Smooth muscle cell (in vitro differentiated cells): Measurements from ENCODE around the gene ACYP1. TPM values are rescaled to one million over a fixed set of nuclear protein-coding genes. Genes with fewer than 3 reads are reported as not detected.

Experiments
- DNase-seq: peaks from one replicate; lab custom pipeline; 2025; ENCODE audit not compliant: unreplicated experiment; lab: John Stamatoyannopoulos, UW
- H2AFZ ChIP-seq: fragments of 200-600 bp; sonication (generic); 2 replicates; pipeline ENCODE4 v1.6.0; 2016; ENCODE audit warnings: antibody characterized with exemption, low read depth, mild to moderate bottlenecking
- H3F3A ChIP-seq: fragments of 200-600 bp; sonication (generic); 2 replicates; pipeline ENCODE4 v1.6.0; 2017; ENCODE audit warnings: antibody characterized with exemption, low read depth
- H3K27ac ChIP-seq: fragments of 200-600 bp; sonication (generic); 2 replicates; pipeline ENCODE4 v1.5.1; 2016; ENCODE audit warnings: low read depth, mild to moderate bottlenecking
- H3K27me3 ChIP-seq: fragments of 200-600 bp; sonication (generic); 2 replicates; pipeline ENCODE4 v1.6.1; 2016; ENCODE audit warnings: low read depth, mild to moderate bottlenecking
- H3K36me3 ChIP-seq: fragments of 200-600 bp; sonication (generic); 2 replicates; pipeline ENCODE4 v1.5.1; 2016; ENCODE audit warnings: low read depth
- H3K4me1 ChIP-seq: fragments of 200-600 bp; sonication (generic); 2 replicates; pipeline ENCODE4 v1.5.1; 2016; ENCODE audit warnings: low read depth
- H3K4me2 ChIP-seq: fragments of 200-600 bp; sonication (generic); 2 replicates; pipeline ENCODE4 v1.6.0; 2016; ENCODE audit warnings: mild to moderate bottlenecking
- H3K4me3 ChIP-seq: fragments of 200-600 bp; sonication (generic); 2 replicates; pipeline ENCODE4 v1.5.1; 2016; ENCODE audit warnings: mild to moderate bottlenecking
- H3K79me2 ChIP-seq: fragments of 200-600 bp; sonication (generic); 2 replicates; pipeline ENCODE4 v1.6.0; 2016; ENCODE audit warnings: low read depth, mild to moderate bottlenecking
- H3K9ac ChIP-seq: fragments of 200-600 bp; sonication (generic); 2 replicates; pipeline ENCODE4 v1.6.0; 2016; ENCODE audit warnings: low read depth
- H3K9me3 ChIP-seq: fragments of 200-600 bp; sonication (generic); replicated peaks from 2 replicates; pipeline ENCODE4 v1.5.1; 2016; ENCODE audit warnings: low read depth
- H4K20me1 ChIP-seq: fragments of 200-600 bp; sonication (generic); 2 replicates; pipeline ENCODE4 v1.6.0; 2016; ENCODE audit warnings: low read depth
- WGBS: methylation state at CpG from one replicate; pipeline ENCODE4 v1.1.7; 2016; ENCODE audit warnings: low lambda C conversion rate; 5-methylcytosine and 5-hydroxymethylcytosine counted together
- polyA plus RNA-seq: library from polyadenylated mRNA; unstranded; fragments of >200 nt; fragmentation: Nextera tagmentation; extraction: Ambion mirVana; gene quantifications from 2 replicates; pipeline ENCODE4 v1.2.1, GENCODE V29; 2016
- total RNA-seq: library from RNA; depleted of rRNA; stranded (reverse); fragments of >200 nt; gene quantifications from 2 replicates; pipeline ENCODE4 v1.2.3, GENCODE V29; 2014
- TF ChIP-seq, protein P1 (sequence below): fragments of 200-600 bp; sonication (generic); IDR thresholded peaks from 2 replicates; pipeline ENCODE4 v1.5.1; 2017; ENCODE audit warnings: borderline replicate concordance, mild to moderate bottlenecking, antibody characterized with exemption; ENCODE audit not compliant: insufficient read depth, poor library complexity, severe bottlenecking

The ACYP1 gene
- total and polyA plus RNA-seq, 2 experiments from 2014 or later = 12.2 to 14.9 TPM

DNA sequence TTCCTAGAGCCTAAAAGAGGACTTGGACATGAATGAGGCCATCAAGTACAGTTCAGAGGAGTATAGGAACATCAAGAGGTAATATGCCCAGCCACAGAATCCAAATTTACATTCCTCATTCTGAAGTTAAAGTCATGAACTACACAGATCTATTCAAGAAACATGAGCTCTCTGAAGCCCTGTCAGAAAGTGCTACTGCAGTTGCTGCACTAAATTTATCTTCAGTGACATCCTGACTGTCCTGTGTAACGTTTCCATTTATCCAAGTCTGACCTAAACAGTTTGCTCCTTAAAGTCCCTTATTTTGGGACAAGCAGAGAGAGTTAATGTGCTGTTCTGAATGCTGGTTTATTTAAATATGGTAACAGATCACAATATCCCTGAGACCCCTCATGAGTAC, 34.9 kb upstream of the ACYP1 start:
- Histone ChIP-seq H3K9me3 (no peaks in the 10 kb centered on the region), H4K20me1 (no peaks in the 10 kb centered on the region), H3K4me3 (no peak overlapping the region), H3K4me1 (no peaks in the 10 kb centered on the region), H3K4me2 (no peak overlapping the region), H3F3A (no peaks in the 10 kb centered on the region), H3K79me2 (no peaks in the 10 kb centered on the region), H3K36me3 (no peaks in the 10 kb centered on the region), H2AFZ (no peak overlapping the region), H3K27ac (no peak overlapping the region), H3K9ac (no peak overlapping the region), H3K27me3 (no peaks in the 10 kb centered on the region)
- WGBS = 74% methylated on average over 1 of the region's 1 CpG
- TF ChIP-seq, protein P1, sequence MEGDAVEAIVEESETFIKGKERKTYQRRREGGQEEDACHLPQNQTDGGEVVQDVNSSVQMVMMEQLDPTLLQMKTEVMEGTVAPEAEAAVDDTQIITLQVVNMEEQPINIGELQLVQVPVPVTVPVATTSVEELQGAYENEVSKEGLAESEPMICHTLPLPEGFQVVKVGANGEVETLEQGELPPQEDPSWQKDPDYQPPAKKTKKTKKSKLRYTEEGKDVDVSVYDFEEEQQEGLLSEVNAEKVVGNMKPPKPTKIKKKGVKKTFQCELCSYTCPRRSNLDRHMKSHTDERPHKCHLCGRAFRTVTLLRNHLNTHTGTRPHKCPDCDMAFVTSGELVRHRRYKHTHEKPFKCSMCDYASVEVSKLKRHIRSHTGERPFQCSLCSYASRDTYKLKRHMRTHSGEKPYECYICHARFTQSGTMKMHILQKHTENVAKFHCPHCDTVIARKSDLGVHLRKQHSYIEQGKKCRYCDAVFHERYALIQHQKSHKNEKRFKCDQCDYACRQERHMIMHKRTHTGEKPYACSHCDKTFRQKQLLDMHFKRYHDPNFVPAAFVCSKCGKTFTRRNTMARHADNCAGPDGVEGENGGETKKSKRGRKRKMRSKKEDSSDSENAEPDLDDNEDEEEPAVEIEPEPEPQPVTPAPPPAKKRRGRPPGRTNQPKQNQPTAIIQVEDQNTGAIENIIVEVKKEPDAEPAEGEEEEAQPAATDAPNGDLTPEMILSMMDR = no peak
- DNase-seq = no peak

DNA sequence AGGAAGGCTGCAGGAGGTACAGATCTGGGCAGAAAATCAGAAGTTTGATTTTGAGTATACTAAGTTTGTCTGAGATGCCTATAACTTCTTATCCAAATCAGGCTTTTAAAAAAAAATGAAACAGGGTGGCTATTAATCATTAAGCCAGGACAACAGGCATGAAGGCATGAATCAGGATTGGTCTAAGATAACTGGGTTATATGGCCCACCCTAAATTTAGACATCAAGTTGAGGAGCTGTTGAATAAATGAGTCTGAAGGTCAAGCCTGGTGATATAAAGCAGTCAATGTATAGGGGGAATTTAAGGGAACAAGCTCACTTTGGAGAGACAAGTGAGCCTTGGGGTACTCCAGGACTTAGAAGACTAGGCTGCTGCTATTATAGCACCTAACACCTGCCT, 34.4 kb upstream of the ACYP1 start:
- Histone ChIP-seq H2AFZ (no peak overlapping the region), H3K4me2 (no peak overlapping the region), H3F3A (no peaks in the 10 kb centered on the region), H3K9ac (no peak overlapping the region), H4K20me1 (no peaks in the 10 kb centered on the region), H3K36me3 (no peaks in the 10 kb centered on the region), H3K27ac (no peak overlapping the region), H3K27me3 (no peaks in the 10 kb centered on the region), H3K9me3 (no peaks in the 10 kb centered on the region), H3K4me1 (no peaks in the 10 kb centered on the region), H3K79me2 (no peaks in the 10 kb centered on the region), H3K4me3 (no peak overlapping the region)
- no peak for DNase-seq
- TF ChIP-seq, protein P1 = no peak

DNA sequence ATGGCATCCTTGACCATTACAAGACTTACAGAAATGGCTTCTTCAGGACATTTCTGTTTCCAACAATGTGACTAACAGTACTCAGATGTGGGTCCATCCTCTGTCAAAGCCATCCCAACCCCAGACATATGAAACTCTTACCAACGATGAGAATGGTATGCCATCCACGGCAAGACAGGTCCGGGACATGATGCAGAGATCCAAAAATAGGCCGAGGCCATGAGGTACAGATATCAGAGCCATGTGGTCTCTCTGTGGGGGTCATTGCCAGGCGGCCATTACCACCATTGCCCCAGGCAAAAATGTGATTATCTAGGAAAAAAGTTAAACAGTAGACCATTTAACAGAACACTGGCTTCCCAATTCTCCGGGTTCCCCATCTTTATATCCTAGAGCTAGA, 33.1 kb upstream of the ACYP1 start:
- Histone ChIP-seq H3K36me3 (no peaks in the 10 kb centered on the region), H3K4me3 (no peak overlapping the region), H3K27ac (no peak overlapping the region), H3K4me2 (no peak overlapping the region), H2AFZ (no peak overlapping the region), H3K27me3 (no peaks in the 10 kb centered on the region), H3K4me1 (no peaks in the 10 kb centered on the region), H3F3A (no peaks in the 10 kb centered on the region), H3K9ac (no peak overlapping the region), H4K20me1 (no peaks in the 10 kb centered on the region), H3K9me3 (no peaks in the 10 kb centered on the region), H3K79me2 (no peaks in the 10 kb centered on the region)
- TF ChIP-seq, protein P1 = no peak
- DNase-seq = no peak
- WGBS = 94% methylated on average over 6 of the region's 6 CpGs

DNA sequence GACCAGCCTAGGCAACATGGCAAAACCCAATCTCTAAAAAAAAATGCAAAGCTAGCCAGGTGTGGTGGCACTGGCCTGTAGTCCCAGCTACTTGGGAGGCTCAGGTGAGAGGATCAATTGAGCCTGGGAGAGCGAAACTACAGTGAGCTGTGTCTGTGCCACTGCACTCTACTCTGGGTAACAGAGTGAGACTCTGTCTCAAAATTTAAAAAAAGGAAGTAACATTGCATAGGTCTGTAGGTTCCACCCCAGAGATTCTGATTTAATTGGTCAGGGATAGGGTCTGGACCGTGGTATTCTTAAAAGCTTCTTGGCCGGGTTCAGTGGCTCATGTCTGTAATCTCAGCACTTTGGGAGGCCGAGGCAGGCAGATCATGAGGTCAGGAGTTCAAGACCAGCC, 31.9 kb upstream of the ACYP1 start:
- H3K4me2 ChIP-seq = no peak overlapping the region
- no peak overlapping the region for H3K27ac ChIP-seq
- no peaks in the 10 kb centered on the region for H3F3A ChIP-seq
- no peaks in the 10 kb centered on the region for H3K36me3 ChIP-seq
- H3K27me3 ChIP-seq = no peaks in the 10 kb centered on the region
- no peak overlapping the region for H3K4me3 ChIP-seq
- WGBS = 95% methylated on average over 4 of the region's 4 CpGs
- H4K20me1 ChIP-seq = no peaks in the 10 kb centered on the region
- no peak for DNase-seq
- TF ChIP-seq, protein P1 = no peak
- H3K4me1 ChIP-seq = no peaks in the 10 kb centered on the region
- H3K9ac ChIP-seq = no peak overlapping the region
- H3K9me3 ChIP-seq = no peaks in the 10 kb centered on the region
- no peaks in the 10 kb centered on the region for H3K79me2 ChIP-seq
- no peak overlapping the region for H2AFZ ChIP-seq
